Measurements from ENCODE around the gene SDE2.

SDE2 gene

DNA sequence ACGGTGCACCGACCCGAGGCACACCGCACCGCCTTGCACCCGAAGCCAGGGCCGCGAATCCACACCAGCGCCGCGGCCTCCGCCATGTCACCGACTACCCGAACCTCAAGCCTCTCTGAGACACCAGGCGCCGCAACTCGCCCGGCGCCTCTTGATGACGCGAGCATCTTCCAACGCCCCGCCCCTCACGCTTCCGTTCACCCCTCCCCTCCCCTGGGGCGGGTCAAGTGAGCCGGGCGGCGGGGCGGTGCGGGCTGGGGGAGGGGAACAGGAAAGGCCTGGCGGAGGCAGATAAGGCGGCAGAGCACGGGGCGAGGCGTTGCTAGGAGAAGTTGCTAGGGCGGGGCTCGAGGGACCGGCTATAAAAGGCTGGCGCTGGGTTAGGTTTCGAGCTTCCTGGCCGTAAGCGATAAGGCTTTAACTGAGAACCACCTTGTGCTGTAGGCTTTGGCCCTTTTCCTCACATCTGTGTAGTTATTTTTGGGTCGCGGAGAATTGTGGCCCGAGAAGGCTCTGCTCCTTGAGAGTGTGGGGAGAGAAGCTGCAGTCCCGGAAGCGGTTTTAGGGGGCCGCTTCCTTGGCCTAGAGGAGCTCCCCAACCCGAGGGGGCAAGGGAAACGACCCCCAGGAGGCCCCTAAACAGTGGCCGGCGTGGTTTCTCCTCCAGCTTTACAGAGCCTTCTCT is at the start of gene SDE2:
SDE2 (minus strand) TSS at position 117 of the 685 bp plus-strand sequence; CDS start at position 86, 31 bp downstream.
- peak within 1 kb of the TSS; percentile 98 for H3K4me3 Mint-ChIP-seq
- DNase-seq (ENCODE audit: low spot score in 2 of 2), result peak; percentile 98 to 100
- peaks cover 68% of the 10 kb centered on the region for H3K4me1 Mint-ChIP-seq
- H3K27ac Mint-ChIP-seq (ENCODE audit: low read depth), result peak within 1 kb of the TSS; percentile 99
- H3K9me3 Mint-ChIP-seq, result no peaks in the 10 kb centered on the region
- H3K27me3 Mint-ChIP-seq, result no peaks in the 10 kb centered on the region
- H3K36me3 Mint-ChIP-seq (ENCODE audit: insufficient read depth), result peaks cover 42% of the 10 kb centered on the region
- ATAC-seq (replicated peaks; ENCODE audit: extremely low read depth, poor library complexity, severe bottlenecking), result peak; percentile 83

DNA sequence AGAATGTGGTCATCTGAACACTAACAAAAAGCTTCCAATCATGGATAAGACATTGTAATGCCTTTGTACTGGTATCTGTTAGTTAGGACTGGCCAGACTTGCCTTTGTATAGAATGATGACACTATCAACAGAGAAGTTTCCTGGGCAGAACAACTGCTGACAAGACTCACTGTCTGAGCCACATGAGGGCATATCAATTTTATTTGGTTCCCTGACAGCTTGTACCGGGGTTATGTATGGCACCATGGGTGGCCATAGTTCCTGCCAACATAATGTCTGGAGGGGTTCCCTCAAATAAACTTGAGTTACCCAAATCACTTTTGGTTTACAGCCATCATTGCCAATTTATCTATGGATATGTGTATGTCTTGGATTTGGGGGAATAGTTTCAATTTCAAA is 49.7 kb upstream of the SDE2 start:
- Mint-ChIP-seq H3K36me3 (ENCODE audit: insufficient read depth) (peaks cover 3% of the 10 kb centered on the region), H3K4me3 (no peak overlapping the region), H3K27ac (ENCODE audit: low read depth) (no peak overlapping the region), H3K27me3 (no peaks in the 10 kb centered on the region), H3K4me1 (no peaks in the 10 kb centered on the region), H3K9me3 (no peaks in the 10 kb centered on the region)
- ATAC-seq (replicated peaks; ENCODE audit: extremely low read depth, poor library complexity, severe bottlenecking) (no peak), DNase-seq (ENCODE audit: low spot score in 2 of 2) (no peak)

DNA sequence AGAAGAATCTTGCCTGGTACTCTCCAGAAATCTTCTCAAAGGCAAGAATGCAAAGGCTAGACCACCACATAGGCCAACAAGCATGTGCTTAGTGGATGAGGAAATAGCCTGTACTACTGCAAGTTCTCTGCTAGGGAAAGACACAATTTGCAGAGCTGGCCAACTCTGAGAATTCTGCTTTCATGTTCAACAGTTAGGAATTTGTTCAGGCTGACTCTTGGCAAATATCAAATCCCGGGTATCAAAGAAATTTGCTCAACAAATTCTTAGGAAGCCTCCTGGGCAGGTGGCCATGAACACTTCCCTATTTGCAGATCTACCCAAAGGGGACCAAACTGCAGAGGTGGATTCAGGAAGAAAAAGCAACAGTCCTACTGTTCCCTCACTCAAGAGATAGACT is 48.4 kb upstream of the SDE2 start:
- no peaks in the 10 kb centered on the region for H3K27me3 Mint-ChIP-seq
- no peak overlapping the region for H3K4me3 Mint-ChIP-seq
- no peaks in the 10 kb centered on the region for H3K9me3 Mint-ChIP-seq
- H3K27ac Mint-ChIP-seq (ENCODE audit: low read depth), result no peak overlapping the region
- peaks cover 1% of the 10 kb centered on the region for H3K36me3 Mint-ChIP-seq (ENCODE audit: insufficient read depth)
- ATAC-seq (replicated peaks; ENCODE audit: extremely low read depth, poor library complexity, severe bottlenecking) (no peak), DNase-seq (ENCODE audit: low spot score in 2 of 2) (no peak)
- H3K4me1 Mint-ChIP-seq, result no peaks in the 10 kb centered on the region

DNA sequence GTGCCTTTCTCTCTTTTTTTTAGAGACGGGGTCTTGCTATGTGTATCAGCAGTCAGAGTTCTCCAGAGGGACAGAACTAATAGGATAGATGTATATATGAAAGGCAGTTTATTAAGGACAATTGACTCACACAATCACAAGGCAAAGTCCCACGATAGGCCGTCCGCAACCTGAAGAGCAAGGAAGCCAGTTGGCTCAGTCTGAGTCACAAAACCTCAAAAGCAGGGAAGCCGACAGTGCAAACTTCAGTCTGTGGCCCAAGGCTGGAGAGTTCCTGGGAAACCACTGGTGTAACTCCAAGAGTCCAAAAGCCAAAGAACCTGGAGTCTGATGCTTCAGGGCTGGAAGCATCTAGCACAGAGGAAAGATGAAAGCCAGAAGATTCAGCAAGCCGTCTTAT is 47.1 kb upstream of the SDE2 start:
- Mint-ChIP-seq H3K4me3 (no peak overlapping the region), H3K4me1 (no peaks in the 10 kb centered on the region), H3K27me3 (peaks cover 6% of the 10 kb centered on the region), H3K36me3 (ENCODE audit: insufficient read depth) (peaks cover 1% of the 10 kb centered on the region), H3K9me3 (no peaks in the 10 kb centered on the region), H3K27ac (ENCODE audit: low read depth) (no peak overlapping the region)
- DNase-seq (ENCODE audit: low spot score in 2 of 2) (no peak), ATAC-seq (replicated peaks; ENCODE audit: extremely low read depth, poor library complexity, severe bottlenecking) (no peak)

DNA sequence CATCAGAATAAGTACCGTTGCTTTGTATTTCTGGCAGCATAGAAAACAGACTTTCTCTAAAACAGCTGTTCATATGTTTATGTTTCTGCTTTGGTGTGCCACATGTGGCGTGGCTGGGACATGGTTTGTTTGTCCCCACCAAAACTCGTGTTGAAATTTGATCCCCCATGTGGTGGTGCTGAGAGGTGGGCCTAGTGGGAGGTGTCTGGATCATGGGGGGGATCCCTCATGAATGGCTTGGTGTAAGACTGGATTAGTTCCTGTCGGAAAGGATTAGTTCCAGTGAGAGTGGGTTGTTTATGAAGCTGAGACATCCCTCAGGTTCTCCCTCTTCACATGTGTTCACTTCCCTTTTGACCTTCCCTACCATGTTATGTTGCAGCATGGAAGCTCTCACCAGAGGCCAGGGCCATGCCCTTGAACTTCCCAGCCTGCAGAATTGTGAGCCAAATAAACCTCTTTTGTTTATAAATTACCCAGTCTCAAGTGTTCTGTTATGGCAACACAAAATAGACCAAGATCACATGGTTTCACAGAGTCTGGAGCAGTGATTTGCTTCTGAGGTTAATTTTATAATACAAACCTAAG is 45.5 kb upstream of the SDE2 start:
- Mint-ChIP-seq H3K9me3 (no peaks in the 10 kb centered on the region), H3K36me3 (ENCODE audit: insufficient read depth) (no peaks in the 10 kb centered on the region), H3K27ac (ENCODE audit: low read depth) (no peak overlapping the region), H3K4me3 (no peak overlapping the region), H3K27me3 (peaks cover 15% of the 10 kb centered on the region), H3K4me1 (no peaks in the 10 kb centered on the region)
- DNase-seq (ENCODE audit: low spot score in 2 of 2) (no peak), ATAC-seq (replicated peaks; ENCODE audit: extremely low read depth, poor library complexity, severe bottlenecking) (no peak)

DNA sequence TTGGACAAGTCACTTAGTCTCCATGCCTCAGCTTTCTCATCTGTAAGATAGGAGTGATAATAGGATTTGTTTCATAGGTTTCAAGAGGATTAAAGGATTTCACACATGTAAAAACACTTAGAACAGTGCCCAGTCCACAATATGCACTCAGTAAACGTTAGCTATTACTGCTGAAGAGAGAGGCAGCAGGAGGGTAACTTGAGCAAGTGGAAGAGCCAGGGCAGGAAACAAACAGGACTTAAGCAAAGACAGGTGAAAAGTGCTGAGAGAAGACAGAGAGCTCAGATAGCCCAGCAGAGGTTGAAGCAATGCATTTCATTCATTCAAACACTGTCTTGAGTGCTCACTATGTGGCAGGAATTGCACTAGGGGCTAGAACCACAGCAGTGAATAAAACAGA is 42.3 kb upstream of the SDE2 start:
- DNase-seq (ENCODE audit: low spot score in 2 of 2) (no peak), ATAC-seq (replicated peaks; ENCODE audit: extremely low read depth, poor library complexity, severe bottlenecking) (no peak)
- Mint-ChIP-seq H3K4me1 (no peaks in the 10 kb centered on the region), H3K4me3 (no peak overlapping the region), H3K27me3 (peaks cover 15% of the 10 kb centered on the region), H3K36me3 (ENCODE audit: insufficient read depth) (no peaks in the 10 kb centered on the region), H3K9me3 (no peaks in the 10 kb centered on the region), H3K27ac (ENCODE audit: low read depth) (no peak overlapping the region)

DNA sequence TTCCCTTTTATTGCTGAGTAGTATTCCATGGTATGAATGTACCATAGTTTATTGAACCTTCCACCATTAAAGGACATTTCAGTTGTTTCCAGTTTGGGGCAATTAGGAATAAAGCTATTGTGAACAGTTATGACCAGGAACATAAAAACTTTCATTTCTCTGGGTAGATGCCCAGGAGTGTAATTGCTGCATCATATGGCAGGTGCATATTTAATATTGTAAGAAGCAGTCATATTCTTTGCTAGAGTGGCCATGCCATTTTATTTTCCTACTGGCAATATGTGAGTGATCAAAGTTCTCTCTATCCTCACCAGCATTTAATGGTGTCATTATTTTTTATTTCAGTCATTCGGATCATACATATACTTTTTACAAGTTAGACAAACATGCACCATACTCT is 39.5 kb upstream of the SDE2 start:
- Mint-ChIP-seq H3K27me3 (peaks cover 15% of the 10 kb centered on the region), H3K4me1 (no peaks in the 10 kb centered on the region), H3K36me3 (ENCODE audit: insufficient read depth) (no peaks in the 10 kb centered on the region), H3K4me3 (no peak overlapping the region), H3K27ac (ENCODE audit: low read depth) (no peak overlapping the region), H3K9me3 (no peaks in the 10 kb centered on the region)
- ATAC-seq (replicated peaks; ENCODE audit: extremely low read depth, poor library complexity, severe bottlenecking), result no peak
- DNase-seq (ENCODE audit: low spot score in 2 of 2), result no peak

DNA sequence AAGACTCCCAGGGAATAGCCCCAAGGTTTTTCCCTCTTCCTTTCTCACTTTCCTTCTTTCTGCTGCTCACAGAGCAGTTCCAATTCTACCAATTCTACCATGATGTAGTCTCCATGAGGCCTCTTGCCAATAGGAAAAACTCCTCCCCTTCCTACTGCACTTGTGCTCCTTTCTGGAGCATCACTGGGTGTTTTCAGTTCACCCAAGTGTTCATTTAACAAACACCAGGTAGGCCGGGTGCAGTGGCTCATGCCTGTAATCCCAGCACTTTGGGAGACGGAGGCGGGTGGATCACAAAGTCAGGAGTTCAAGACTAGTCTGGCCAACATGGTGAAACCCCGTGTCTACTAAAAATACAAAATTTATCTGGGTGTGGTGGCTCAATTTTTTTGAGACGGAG is 36.8 kb upstream of the SDE2 start:
- Mint-ChIP-seq H3K4me3 (no peak overlapping the region), H3K9me3 (no peaks in the 10 kb centered on the region), H3K36me3 (ENCODE audit: insufficient read depth) (no peaks in the 10 kb centered on the region), H3K27ac (ENCODE audit: low read depth) (no peak overlapping the region), H3K27me3 (peaks cover 6% of the 10 kb centered on the region), H3K4me1 (no peaks in the 10 kb centered on the region)
- no peak for DNase-seq (ENCODE audit: low spot score in 2 of 2)
- ATAC-seq (replicated peaks; ENCODE audit: extremely low read depth, poor library complexity, severe bottlenecking), result no peak

DNA sequence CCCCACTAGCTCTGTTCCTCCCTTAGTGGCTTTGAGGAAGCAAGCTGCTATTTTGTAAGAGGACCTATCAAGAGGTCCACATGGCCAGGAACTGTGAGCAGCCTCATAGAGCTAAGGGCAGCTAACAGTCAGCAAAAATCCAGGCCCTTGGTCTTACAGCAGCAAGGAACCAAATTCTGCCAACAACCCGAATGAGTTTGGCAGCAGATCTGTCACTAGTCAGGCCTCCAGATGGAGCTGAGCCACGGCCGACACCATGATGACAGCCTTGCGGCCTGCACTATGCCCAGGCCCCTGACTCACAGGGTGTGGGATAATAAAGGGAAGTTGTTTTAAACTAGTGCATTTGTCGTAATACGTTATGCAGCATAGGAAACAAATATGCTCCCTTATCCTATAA is 35.3 kb upstream of the SDE2 start:
- Mint-ChIP-seq H3K9me3 (no peaks in the 10 kb centered on the region), H3K36me3 (ENCODE audit: insufficient read depth) (no peaks in the 10 kb centered on the region), H3K27ac (ENCODE audit: low read depth) (no peak overlapping the region), H3K4me1 (no peaks in the 10 kb centered on the region), H3K4me3 (no peak overlapping the region), H3K27me3 (no peaks in the 10 kb centered on the region)
- DNase-seq (ENCODE audit: low spot score in 2 of 2), result no peak
- ATAC-seq (replicated peaks; ENCODE audit: extremely low read depth, poor library complexity, severe bottlenecking), result peak; percentile 56

DNA sequence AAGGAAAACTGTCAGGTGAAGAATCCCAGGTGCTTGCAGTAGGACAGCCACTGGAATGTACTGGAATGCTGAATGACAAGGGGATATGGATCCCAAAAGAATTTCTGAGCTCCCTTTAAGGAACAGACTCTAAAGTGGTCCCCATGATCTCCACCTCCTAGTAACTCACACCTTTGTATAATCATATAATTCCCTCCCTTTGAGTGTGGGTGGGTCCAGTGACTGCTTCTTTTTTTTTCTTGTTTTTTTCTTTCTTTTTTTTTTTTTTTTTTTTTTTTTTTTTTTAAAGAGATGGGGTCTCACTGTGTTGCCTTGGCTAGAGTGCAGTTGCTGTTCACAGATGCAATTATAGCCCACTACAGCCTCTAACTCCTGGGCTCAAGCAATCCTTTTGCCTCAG is 34.8 kb upstream of the SDE2 start:
- H3K9me3 Mint-ChIP-seq, result no peaks in the 10 kb centered on the region
- no peak overlapping the region for H3K4me3 Mint-ChIP-seq
- no peak for ATAC-seq (replicated peaks; ENCODE audit: extremely low read depth, poor library complexity, severe bottlenecking)
- no peaks in the 10 kb centered on the region for H3K4me1 Mint-ChIP-seq
- H3K36me3 Mint-ChIP-seq (ENCODE audit: insufficient read depth), result no peaks in the 10 kb centered on the region
- no peaks in the 10 kb centered on the region for H3K27me3 Mint-ChIP-seq
- DNase-seq (ENCODE audit: low spot score in 2 of 2), result no peak
- no peak overlapping the region for H3K27ac Mint-ChIP-seq (ENCODE audit: low read depth)

DNA sequence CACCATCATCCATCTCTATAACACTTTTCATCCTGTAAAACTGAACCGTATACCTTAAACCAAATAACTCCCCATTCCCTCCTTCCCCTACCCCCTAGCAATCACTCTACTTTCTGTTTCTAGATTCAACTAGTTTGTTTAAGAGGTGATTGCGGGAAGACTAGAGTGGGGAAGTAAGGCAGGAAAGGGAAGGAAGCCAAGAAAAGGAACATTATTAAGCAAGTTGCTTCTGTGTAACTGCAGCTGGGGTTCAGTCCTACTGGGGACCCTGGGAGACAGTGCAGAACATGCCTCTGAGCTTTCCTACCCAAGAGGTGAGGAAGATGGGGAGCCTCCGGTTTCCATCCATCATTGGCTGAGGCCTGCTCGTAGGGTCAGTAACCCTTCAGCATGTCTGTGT is 34.4 kb upstream of the SDE2 start:
- Mint-ChIP-seq H3K27me3 (no peaks in the 10 kb centered on the region), H3K4me3 (no peak overlapping the region), H3K9me3 (no peaks in the 10 kb centered on the region), H3K36me3 (ENCODE audit: insufficient read depth) (no peaks in the 10 kb centered on the region), H3K27ac (ENCODE audit: low read depth) (no peak overlapping the region), H3K4me1 (no peaks in the 10 kb centered on the region)
- no peak for ATAC-seq (replicated peaks; ENCODE audit: extremely low read depth, poor library complexity, severe bottlenecking)
- DNase-seq (ENCODE audit: low spot score in 2 of 2), result no peak

DNA sequence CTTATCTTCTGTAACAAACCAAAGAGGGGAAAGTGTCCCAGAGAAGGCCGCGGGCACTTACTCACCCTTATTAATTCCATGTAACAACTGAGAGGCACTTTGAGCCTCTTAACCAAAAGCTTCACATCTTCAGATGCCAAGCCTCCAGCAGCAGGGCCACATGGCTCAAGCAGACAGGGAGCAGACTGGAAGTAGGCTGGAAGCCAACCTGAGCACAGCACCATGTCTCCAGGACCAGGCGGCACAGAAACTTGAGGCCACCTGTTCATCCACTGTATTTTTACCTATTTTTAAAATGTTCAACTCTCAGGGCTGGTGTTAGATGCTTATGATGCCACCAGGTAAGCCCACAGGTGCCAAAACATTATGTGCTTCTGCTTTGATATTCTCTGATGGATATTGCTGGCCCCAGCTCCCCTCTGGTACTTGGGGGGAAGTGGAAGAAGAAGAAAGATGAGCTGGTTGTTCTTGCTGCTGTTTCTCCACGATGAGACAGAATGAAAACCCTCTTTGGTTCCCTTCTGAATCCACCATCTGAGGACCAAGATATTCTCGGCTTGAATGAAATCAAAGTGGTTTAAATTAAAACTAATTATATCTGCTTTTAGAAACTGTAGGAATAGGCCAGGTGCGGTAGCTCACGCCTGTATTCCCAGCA is 30.6 kb upstream of the SDE2 start:
- ATAC-seq (replicated peaks; ENCODE audit: extremely low read depth, poor library complexity, severe bottlenecking) (no peak), DNase-seq (ENCODE audit: low spot score in 2 of 2) (no peak)
- no peaks in the 10 kb centered on the region for H3K27me3 Mint-ChIP-seq
- no peaks in the 10 kb centered on the region for H3K4me1 Mint-ChIP-seq
- no peak overlapping the region for H3K27ac Mint-ChIP-seq (ENCODE audit: low read depth)
- H3K9me3 Mint-ChIP-seq, result no peaks in the 10 kb centered on the region
- no peaks in the 10 kb centered on the region for H3K36me3 Mint-ChIP-seq (ENCODE audit: insufficient read depth)
- no peak overlapping the region for H3K4me3 Mint-ChIP-seq

DNA sequence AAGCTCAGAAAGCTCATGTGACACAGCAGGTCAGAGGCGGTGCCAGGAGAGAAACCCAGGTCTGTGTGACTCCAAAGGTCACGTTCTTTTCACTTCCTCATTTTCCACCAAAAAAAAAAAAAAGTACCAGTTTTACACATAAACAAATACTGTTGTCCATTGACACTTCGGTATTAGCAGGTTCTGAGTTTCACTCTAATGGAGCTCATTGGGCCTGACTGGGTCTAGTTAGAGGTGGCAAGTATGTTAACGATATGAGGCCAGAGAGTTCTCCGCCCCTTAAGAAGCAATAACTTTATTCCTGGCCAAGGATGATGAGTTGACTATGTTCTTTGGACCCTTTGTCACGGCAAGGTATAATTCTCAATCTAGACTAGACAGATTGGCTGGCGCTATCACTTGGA is 30.0 kb upstream of the SDE2 start:
- Mint-ChIP-seq H3K9me3 (no peaks in the 10 kb centered on the region), H3K4me3 (no peak overlapping the region), H3K36me3 (ENCODE audit: insufficient read depth) (no peaks in the 10 kb centered on the region), H3K27me3 (no peaks in the 10 kb centered on the region), H3K4me1 (no peaks in the 10 kb centered on the region), H3K27ac (ENCODE audit: low read depth) (no peak overlapping the region)
- ATAC-seq (replicated peaks; ENCODE audit: extremely low read depth, poor library complexity, severe bottlenecking) (no peak), DNase-seq (ENCODE audit: low spot score in 2 of 2) (no peak)
